GM23248 (cell line): ENCODE data around the gene PLEKHA6.

Experiments used
- EZH2 ChIP-seq: fragments of 200-600 bp; sonication (generic); IDR thresholded peaks from 2 replicates; pipeline ENCODE4 v1.6.1; 2018; ENCODE audit warnings: antibody characterized with exemption, mild to moderate bottlenecking; ENCODE audit not compliant: insufficient read depth, poor library complexity, severe bottlenecking
- EZH2phosphoT487 ChIP-seq: fragments of 200-600 bp; sonication (generic); IDR thresholded peaks from 2 replicates; pipeline ENCODE4 v1.6.1; 2018; ENCODE audit warnings: antibody characterized with exemption, moderate library complexity, mild to moderate bottlenecking, low read depth; ENCODE audit not compliant: insufficient read depth

DNA sequence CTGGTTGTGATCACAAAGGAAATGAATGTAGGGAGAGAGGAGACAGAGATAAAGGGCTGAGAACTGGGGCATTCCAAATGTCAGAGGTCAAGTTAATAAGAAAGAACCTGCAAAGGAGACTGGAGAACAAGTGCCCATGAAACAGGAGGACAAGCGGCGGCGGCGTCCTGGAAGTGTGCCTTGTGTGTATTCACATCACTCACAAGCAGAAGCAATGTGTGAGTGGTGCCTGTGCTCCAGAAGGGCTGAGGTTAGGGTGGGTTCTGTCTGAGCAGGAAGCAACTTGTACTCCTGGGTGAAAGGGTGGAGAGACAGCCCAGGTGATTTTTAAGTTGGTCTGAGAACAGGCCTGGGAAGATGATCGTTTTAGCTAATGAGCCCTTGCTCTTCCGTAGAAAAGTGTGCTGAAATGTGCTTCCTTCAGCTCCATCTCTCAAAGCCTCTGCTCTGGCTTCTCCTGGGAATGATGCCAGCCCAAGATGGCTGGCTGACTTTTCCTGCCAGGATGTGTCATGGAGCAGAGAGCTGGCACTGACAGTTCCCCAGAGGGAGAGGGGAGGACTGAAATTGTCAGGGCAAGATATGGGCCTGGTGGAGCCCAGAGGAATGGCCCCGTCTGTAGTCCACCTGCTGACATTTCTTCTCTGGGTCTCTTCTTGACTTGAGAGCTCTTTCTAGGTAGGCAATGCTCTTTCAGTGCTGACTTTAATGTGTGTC lies 25.1 kb upstream of the PLEKHA6 start:
- TF ChIP-seq EZH2 (no peak), EZH2phosphoT487 (no peak)
